ENCODE measurements around the gene TRIP12.
"Not testable (repeated sequence)": the region's sequence is repeated elsewhere in the genome, so short reads cannot be mapped to it uniquely, and the experiment has no call there.

DNA sequence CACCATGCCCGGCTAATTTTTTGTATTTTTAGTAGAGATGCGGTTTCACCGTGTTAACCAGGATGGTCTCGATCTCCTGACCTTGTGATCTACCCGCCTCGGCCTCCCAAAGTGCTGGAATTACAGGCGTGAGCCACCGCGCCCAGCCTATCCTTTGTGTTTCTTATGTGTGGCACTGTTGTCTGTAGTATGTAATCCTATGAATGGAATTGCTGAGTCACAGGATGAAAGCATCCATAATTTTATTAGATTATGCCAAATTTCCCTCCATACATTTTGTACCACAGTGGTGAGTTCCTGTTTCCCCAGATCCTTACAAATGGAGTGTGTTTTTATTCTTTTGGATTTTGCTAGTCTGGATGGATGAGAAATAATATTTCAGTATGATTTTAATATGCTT lies 41.8 kb upstream of the TRIP12 start:
- TF ChIP-seq, protein P1, sequence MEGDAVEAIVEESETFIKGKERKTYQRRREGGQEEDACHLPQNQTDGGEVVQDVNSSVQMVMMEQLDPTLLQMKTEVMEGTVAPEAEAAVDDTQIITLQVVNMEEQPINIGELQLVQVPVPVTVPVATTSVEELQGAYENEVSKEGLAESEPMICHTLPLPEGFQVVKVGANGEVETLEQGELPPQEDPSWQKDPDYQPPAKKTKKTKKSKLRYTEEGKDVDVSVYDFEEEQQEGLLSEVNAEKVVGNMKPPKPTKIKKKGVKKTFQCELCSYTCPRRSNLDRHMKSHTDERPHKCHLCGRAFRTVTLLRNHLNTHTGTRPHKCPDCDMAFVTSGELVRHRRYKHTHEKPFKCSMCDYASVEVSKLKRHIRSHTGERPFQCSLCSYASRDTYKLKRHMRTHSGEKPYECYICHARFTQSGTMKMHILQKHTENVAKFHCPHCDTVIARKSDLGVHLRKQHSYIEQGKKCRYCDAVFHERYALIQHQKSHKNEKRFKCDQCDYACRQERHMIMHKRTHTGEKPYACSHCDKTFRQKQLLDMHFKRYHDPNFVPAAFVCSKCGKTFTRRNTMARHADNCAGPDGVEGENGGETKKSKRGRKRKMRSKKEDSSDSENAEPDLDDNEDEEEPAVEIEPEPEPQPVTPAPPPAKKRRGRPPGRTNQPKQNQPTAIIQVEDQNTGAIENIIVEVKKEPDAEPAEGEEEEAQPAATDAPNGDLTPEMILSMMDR (IDR thresholded peaks at IDR 0.05): not testable (repeated sequence)
- not testable (repeated sequence) for TF ChIP-seq POLR2A (IDR thresholded peaks at IDR 0.05; ENCODE audit: low read depth); POLR2AphosphoS5 (IDR thresholded peaks at IDR 0.05)

Data from esophagus muscularis mucosa (tissue), 3 donors.